HCT116 (cell line): ENCODE data around the gene MYBPC2.

Experiments
- ATF3 ChIP-seq: IDR thresholded peaks from 2 replicates; pipeline ENCODE4 v1.6.1; 2012
- CEBPB ChIP-seq: IDR thresholded peaks from 2 replicates; pipeline ENCODE4 v1.6.1; 2012; ENCODE audit warnings: low read depth
- CTCF ChIP-seq, 3 experiments: fragments of 200-600 bp in 1 of 3; sonication (generic) in 1 of 3; IDR thresholded peaks in 2 of 3; conservative IDR thresholded peaks in 1 of 3; 2 replicates each; pipeline ENCODE4 v1.5.1; 2012 to 2017; ENCODE audit warnings: low read depth in 2 of 3, low read length in 2 of 3, antibody characterized with exemption in 1 of 3, borderline replicate concordance in 1 of 3, control low read depth in 1 of 3, mild to moderate bottlenecking in 1 of 3, mixed read lengths in 1 of 3, mixed run types in 1 of 3, moderate library complexity in 1 of 3; ENCODE audit not compliant: insufficient read depth in 1 of 3
- EZH2 ChIP-seq: fragments of 200-600 bp; sonication (generic); IDR thresholded peaks from 2 replicates; pipeline ENCODE4 v1.6.1; 2017; ENCODE audit warnings: antibody characterized with exemption, mixed run types
- MAX ChIP-seq: IDR thresholded peaks from 2 replicates; pipeline ENCODE4 v1.6.1; 2012
- POLR2A ChIP-seq: IDR thresholded peaks from 2 replicates; pipeline ENCODE4 v1.7.0; 2011; ENCODE audit warnings: borderline replicate concordance; ENCODE audit not compliant: insufficient read depth, insufficient read length; ENCODE audit errors: extremely low read depth
- SP1 ChIP-seq: IDR thresholded peaks from 2 replicates; pipeline ENCODE4 v1.6.1; 2012; ENCODE audit warnings: low read depth
- YY1 ChIP-seq: IDR thresholded peaks from 2 replicates; pipeline ENCODE4 v1.6.1; 2011; ENCODE audit warnings: low read length, low read depth, moderate library complexity, mild to moderate bottlenecking; ENCODE audit not compliant: insufficient replicate concordance; ENCODE audit errors: extremely low read depth

GRCh38 chr19:50420808-50421207 is 11.9 kb upstream of the MYBPC2 start:
- no peak for TF ChIP-seq CTCF (IDR thresholded peaks at IDR 0.05 in 2 of 3, conservative IDR thresholded peaks at IDR 0.05 in 1 of 3; ENCODE audit: borderline replicate concordance in 1 of 3, insufficient read depth in 1 of 3, low read depth in 2 of 3, low read length in 2 of 3)
- TF ChIP-seq POLR2A, result no peak
- TF ChIP-seq CEBPB, result no peak
- TF ChIP-seq SP1, result no peak
- TF ChIP-seq YY1, result no peak
- no peak for TF ChIP-seq MAX
- no peak for TF ChIP-seq ATF3
- TF ChIP-seq EZH2, result no peak
